AML-193 (cell line): ENCODE results near the gene SLC25A3.
"Not testable (repeated sequence)": the region's sequence is repeated elsewhere in the genome, so short reads cannot be mapped to it uniquely, and the experiment has no call there.

Source experiments
- DNase-seq, 2 experiments: peaks; one replicate each; lab custom pipeline; 2025; lab: John Stamatoyannopoulos, UW

SLC25A3 gene

DNA sequence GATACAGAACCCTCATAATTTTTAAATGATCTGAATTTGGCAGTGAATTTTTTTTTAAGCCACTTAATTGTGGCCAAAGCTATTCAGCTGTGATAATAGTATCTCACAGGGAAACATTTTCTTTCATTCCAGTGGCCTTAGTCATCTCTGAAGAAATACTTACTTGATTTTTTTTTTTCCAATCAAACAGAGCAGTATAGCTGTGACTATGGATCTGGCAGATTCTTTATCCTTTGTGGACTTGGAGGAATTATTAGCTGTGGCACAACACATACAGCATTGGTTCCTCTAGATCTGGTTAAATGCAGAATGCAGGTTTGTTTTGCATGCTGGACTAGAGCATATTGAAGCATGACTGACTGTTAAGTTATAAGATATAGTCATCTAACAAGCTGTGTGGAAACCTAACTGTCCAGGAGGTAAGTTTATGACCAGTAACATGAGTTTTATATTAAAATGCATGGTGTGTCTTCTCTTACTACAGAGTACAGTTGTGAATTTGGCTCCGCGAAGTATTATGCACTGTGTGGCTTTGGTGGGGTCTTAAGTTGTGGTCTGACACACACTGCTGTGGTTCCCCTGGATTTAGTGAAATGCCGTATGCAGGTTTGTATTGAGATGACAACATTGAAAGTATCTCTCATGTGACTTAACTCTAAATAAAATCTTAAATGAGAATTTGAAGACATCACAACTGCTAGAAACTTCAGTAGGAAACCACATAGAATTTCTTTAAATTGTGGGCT, 1.9 kb downstream of the SLC25A3 start:
- no peak for DNase-seq

DNA sequence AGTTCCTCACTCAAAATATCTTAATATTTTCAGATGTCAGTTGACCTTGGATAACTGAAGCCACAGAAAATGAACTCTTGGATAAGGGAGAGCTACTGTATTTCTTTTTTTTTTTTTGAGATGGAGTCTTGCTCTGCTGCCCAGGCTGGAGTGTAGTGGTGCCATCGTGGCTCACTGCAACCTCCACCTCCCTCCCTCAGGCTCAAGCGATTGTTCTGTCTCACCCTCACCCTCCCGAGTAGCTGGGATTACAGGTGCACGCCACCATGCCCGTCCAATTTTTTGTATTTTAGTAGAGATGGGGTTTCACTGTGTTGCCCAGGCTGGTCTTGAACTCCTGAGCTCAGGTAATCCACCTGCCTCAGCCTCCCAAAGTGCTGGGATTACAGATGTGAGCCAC, 3.8 kb downstream of the SLC25A3 start:
- not testable (repeated sequence) for DNase-seq

DNA sequence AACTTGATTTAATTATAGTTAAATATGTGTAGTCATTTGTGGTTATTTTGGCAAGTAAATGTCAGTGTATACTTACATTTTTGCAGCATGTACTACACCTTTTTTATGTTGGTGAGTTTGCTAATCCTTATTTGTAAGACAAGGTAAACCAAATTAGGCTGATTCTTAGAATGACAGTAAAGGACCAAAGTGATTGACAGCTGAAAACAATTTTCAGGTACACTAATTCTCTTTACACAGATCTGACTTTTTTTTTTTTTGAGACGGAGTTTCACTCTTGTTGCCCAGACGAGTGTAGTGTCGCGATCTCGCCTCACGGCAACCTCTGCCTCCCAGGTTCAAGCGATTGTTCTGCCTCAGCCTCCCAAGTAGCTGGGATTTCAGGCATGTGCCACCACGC, 8.4 kb downstream of the SLC25A3 start:
- no peak for DNase-seq

DNA sequence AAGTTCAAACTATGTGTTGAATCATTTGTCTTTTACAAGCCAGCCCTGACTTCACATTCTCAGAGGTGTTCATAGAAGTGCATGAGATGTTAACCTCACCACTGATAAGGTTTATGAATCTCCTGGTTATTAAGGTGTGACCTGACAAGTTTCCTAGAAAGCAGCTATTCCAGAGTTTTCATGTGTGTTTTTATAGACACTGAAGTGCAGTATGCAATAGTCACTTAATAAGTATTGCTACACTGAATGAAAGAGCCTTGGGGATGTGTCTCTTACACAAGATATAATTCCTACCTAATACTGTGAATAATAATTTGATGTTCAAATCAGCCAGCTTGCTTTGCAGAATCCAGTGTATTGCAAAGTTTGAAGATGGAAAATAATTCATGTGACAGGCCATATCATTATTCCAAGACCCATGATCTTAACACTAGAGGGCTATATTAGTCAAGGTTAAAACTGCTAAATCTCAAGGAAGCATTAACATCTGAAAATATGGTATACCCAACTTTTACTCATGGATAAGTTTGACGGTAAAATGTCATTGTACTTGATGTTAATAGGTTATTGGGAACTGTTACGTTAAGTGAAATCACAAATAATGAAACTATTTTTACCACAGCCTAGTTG, 13.0 kb downstream of the SLC25A3 start:
- peak; percentile 62 to 71 for DNase-seq

DNA sequence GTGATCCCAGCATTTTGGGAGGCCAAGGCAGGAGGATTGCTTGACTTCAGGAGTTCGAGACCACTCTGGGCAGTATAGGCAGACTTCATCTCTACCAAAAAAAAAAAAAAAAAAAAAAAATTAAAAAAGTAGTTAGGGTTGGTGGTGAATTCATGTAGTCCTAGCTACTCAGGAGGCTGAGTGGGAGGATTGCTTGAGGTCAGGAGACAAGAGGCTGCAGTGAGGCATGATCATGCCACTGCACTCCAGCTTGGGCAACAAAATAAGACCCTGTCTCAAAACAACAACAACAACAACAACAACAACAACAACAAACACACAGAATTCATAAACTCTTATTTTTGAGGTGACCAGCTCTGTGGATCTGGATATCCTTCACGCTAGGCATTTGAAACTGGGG, 17.1 kb downstream of the SLC25A3 start:
- DNase-seq, result no peak

DNA sequence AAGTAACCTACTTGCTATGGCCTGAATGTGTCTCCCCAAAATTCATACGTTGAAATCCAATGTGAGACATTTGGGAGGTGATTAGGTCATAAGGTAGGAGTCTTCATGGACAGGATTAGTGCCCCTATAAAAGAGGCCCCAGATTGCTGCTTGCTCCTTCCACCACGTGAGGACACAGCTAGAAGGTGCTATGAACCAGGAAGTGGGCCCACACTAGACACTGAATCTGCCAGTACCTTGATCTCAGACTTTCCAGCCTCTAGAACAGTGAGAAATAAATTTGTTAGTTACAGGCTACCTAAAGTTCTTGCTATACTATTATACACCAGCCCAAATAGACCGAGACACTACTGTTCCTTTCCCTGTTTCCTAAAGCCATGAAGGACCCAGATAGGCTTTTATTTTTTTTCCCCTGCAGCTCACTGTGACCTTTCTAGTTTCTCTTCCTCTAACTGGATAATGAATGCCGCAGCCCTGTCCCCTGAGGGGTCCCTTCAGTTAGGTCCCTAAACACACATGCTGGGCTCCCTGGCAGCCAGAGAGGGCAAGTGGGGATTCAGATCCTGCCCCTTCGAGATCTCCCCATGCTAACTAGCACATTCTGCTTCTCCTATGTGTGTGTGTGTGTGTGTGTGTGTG, 19.3 kb downstream of the SLC25A3 start:
- DNase-seq, result no peak

DNA sequence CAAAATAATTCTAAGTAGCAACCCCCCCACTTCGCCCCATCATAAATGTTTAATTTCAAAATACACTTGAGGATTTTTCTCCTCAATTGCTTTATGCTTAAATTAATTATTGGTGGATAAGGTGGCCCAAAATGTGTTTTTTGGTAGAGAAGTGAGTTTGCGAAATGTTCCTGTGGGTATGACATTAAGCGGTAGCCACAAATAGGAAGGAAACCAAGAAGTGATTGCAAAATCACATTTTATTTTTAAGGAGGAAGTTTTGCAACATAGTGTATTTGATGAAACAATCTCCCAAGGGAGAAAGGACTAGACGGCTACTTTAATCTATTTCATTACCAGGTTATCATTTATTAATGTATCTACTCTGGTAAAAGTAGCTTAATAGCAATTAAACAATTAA, 25.5 kb downstream of the SLC25A3 start:
- DNase-seq, result peak; percentile 93 to 94

DNA sequence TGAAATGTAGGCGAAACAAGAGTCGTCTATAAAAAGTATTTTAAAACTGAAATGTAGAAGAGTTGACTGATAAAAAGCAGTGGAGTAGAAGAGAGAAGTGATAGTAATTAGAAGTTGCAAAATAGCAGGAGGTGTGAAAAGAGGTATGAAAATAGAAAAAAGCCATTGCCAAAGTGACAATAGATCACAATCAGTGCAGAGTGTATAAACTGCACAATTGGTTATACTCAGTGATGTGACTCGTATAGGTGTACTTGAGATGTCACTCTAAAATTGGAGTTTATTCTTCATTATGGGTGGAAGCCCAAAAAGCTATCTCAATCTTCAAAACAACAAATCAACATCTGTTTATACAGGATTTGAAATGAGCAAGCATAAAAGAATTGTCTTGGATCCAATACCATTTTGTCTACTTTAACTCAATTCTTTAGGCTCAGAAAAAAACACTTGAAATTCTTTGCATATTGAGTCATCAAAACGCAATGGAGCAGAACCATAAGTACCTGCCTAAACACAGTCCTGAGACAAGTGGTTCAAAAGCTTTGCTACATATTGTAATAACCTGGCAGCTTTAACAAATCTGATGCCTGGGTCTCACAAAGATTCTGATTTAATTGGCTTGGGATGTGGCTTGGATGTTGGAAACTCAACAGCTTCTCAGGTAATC, 42.3 kb downstream of the SLC25A3 start:
- DNase-seq, result no peak

DNA sequence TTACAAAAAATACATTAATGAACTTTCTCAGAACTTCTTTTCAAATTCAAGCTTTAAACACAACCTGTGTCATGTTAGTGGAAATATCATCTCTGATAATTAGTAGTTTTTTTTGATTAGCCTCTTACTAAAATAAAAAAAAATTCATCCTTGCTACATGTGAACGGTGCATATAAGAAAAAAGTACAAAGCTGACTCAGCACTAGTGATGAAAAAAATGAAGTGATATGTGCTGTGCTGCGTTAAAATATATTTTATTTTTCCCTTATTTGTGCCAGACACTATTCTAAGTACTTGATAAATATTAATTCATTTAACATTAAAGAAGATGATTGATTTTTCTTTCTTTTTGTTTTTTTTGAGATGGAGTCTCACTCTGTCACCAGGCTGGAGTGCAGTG, 43.6 kb downstream of the SLC25A3 start:
- DNase-seq, result no peak

DNA sequence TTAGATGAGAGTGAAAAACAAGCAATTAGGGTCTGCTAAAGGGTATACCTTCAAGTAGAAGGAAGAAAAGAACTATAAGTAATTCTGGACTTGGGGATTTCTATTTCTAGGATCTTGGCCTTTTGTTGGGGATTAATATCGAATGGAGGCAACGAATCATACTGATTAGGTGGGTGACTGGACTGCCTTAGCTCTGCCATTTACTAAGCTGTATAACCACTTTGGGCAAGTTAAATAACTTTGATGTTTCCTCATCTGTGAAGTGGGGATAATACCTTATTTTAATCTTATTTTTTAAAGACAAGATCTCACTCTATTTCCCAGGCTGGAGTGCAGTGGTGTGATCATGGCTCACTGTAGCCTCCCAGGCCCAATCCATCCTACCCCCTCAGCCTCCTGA, 44.5 kb downstream of the SLC25A3 start:
- DNase-seq, result no peak

DNA sequence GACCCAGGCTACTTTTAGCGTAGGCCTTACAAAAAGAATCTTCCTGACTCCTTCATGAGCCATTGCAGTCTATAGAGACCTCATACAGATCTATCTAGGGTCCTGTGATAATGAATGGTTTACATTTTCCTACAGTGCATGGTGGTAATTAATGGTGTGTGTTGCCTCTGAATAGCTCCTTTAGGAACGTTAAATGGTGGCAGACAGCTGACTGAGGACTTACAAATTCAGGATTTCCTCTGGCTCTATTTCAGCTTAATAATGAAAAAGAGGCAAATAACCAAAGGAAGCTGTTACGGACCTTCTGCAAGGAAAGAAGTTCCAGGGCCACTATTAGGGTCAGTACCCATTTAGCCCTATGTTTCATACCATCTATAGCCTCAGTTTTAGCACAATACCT, 46.0 kb downstream of the SLC25A3 start:
- DNase-seq, result no peak

DNA sequence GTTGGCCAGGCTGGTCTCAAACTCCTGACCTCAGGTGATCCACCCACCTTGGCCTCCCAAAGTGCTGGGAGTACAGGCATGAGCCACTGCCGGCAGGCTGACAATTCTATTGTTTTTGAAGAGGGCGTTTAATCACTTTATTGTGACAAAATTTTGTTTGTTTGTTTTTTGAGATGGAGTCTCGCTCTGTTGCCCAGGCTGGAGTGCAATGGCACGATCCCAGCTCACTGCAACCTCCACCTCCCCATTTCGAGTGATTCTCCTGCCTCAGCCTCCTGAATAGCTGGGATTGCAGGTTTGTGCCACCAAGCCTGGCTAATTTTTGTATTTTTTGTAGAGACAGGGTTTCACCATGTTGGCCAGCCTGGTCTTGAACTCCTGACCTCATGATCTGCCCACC, 49.3 kb downstream of the SLC25A3 start:
- not testable (repeated sequence) for DNase-seq

DNA sequence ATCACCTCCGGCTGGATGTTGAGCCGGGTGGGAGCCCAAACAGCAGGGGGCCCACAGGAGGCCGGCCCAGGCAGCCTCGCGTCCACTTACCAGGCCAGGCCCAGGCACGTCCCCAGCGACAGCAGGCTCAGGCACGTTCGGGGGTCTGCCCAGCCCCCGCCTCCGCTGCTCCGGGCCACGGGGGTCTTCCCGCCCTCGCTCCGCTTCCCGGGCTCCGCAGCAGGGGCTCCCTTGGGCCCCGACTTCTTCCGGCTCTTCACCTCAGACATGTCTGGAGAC, 50.9 kb downstream of the SLC25A3 start:
- DNase-seq, result no peak

DNA sequence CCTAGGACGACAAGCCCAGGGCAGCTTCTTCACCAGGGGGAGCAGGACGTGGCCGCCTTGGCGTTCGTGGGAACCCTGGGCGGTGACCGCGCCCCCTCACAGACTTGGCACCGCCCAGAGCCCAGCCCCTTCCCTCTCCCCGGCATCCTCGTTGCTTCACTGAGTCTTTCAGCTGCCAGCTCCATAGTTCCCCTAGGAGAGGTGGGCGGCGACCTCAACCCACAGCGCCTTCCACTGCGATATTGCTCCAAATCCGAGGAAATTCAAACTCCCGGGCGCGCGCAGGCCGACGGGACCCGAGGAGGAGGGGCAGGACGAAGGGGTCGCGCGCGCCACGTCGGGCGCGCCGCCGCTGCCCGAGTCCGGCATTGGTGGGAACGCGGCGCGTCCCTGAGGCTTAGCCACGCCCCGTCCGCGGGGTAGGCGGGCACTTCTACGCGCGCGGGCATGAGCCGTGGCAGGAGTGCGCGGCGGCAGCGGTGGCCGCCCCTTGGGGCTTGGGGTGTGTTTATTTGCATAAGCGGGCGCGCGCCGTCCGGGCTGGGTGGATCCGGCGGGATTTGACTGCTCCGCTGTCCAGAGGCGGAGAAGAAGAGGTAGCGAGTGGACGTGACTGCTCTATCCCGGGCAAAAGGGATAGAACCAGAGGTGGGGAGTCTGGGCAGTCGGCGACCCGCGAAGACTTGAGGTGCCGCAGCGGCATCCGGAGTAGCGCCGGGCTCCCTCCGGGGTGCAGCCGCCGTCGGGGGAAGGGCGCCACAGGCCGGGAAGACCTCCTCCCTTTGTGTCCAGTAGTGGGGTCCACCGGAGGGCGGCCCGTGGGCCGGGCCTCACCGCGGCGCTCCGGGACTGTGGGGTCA, 51.5 kb downstream of the SLC25A3 start, which contains the start of the genes APAF1 and IKBIP:
TSS of gene APAF1 (plus strand) at position 579 of the 860 bp plus-strand sequence. CDS start 3,070 bp downstream, outside the sequence.
TSS of gene IKBIP (minus strand) at position 77 of the 860 bp plus-strand sequence. CDS start 87 bp downstream, outside the sequence.
- DNase-seq, result peak; percentile 82 to 89

DNA sequence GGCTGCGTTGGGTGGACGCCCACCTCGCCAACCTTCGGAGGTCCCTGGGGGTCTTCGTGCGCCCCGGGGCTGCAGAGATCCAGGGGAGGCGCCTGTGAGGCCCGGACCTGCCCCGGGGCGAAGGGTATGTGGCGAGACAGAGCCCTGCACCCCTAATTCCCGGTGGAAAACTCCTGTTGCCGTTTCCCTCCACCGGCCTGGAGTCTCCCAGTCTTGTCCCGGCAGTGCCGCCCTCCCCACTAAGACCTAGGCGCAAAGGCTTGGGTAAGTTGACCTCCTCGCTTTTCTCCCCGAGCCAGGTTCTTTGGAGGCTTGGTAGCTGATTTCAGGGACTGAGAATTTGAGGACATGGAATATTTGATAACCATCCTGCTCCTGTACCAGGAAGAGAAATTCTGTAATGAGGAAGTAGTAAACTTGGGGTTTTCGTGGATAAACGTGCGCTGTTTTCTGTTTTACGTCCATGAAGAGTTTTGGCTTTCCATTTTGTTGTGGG, 52.1 kb downstream of the SLC25A3 start:
- peak; percentile 23 to 24 for DNase-seq

DNA sequence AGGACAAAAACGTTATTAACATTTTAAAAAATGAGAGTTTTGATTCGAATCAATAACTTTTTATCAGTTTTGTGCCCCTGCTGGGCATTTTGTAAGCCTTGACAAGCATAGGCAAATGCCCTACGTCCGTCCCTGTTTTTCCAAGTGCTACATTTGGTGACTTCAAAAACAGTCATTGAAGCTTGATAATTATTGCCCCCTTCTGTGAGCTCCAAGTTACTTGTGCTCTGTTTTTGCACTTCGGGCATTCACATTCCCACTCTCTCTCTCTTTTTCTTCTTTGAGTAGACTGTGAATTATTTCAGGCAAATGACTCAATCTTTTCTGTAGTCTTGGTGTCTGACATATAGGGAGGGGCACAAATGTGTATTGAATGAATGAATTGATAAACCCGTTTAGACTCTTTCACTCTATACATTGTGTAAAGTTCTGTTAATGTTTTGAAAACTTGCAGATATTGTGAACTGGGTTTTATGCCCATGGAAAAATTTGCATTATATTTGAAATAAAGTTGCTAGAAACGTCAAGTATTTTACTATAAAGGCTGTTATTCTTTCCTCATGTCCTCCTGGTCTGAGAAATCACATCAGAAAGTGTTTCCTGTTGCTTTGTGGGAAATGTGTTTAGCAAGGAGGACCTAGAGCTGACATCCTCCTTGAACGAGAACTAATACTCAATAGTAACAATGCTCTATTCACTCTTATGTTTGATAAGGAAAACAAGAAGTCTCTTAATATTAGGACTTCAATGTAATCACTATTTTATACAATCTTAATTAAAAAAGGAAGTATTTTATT, 53.0 kb downstream of the SLC25A3 start:
- DNase-seq, result peak; percentile 23 to 26

DNA sequence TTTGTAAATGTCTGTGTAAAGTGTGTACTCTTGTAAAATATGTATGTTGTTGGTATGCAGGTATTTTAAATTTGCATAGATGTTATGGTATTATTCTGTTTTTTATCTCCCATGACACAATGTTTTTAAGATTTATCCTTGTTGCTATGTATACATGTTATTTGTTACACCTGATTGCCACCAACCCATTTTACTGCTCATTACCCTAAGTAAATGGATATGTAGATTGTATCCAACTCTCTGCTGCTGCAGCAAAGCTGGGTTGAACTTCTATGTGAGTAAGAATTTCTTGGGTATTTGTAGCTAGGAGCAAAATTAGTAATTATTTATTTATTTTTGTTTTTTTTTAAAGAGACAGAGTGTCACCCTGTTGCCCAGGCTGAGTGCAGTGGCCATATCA, 57.8 kb downstream of the SLC25A3 start:
- no peak for DNase-seq

DNA sequence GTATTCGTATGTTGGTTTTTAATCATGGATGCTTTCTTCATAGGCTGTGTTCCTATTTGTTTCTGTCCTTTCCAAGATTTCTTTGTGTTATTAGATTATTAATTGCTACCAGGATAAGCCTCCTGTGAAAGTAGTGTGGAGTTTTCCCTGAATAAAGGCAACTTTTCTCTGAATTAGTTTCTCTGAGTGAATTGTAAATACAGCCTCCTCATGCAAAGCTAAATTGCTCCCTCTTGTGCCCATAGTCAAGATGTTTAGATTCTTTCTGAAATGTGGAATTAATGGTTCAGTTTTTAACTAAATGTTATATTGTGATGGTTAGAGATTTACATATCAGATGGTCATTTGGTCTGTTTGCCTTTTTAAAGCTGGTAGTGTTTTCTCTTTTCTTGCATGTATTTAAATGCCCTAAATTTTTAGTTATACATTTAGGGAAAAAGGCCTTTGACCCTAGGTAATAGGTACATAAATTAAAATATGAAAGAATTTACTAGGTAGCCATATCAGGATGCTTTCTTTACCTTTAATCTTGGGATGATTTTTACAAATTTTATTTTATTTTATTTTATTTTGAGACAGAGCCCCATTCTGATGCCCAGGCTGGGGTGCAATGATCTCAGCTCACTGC, 60.5 kb downstream of the SLC25A3 start:
- peak; percentile 75 to 76 for DNase-seq
